ENCODE data around the gene ZFHX3.

ZFHX3 gene

GRCh38 chr16:72818236-72818845 is 229.6 kb downstream of the ZFHX3 start:
- no peaks in the 10 kb centered on the region for H3K4me1 Mint-ChIP-seq
- no peaks in the 10 kb centered on the region for H3K9me3 Mint-ChIP-seq
- H3K27me3 Mint-ChIP-seq: no peaks in the 10 kb centered on the region
- H3K36me3 Mint-ChIP-seq: peaks cover 0 to 9% of the 10 kb centered on the region in 2 donors
- no peak overlapping the region for H3K4me3 Mint-ChIP-seq
- ATAC-seq (replicated peaks): no peak
- DNase-seq: no peak
- H3K27ac Mint-ChIP-seq: no peak overlapping the region

- Mint-ChIP-seq H3K27me3 (no peaks in the 10 kb centered on the region), H3K4me3 (no peak overlapping the region), H3K36me3 (peaks cover 5 to 24% of the 10 kb centered on the region in 2 donors), H3K27ac (no peak overlapping the region), H3K4me1 (peaks cover 2 to 6% of the 10 kb centered on the region in 2 donors), H3K9me3 (no peaks in the 10 kb centered on the region)
- ATAC-seq (replicated peaks) (no peak), DNase-seq (no peak)
Measured at GRCh38 chr16:72815348-72816318, 232.3 kb downstream of the ZFHX3 start.

- H3K36me3 Mint-ChIP-seq: peaks cover 5 to 29% of the 10 kb centered on the region in 2 donors
- no peaks in the 10 kb centered on the region for H3K27me3 Mint-ChIP-seq
- ATAC-seq (replicated peaks): no peak
- DNase-seq: no peak
- peaks cover 2 to 6% of the 10 kb centered on the region in 2 donors for H3K4me1 Mint-ChIP-seq
- no peak overlapping the region for H3K27ac Mint-ChIP-seq
- no peak overlapping the region for H3K4me3 Mint-ChIP-seq
- no peaks in the 10 kb centered on the region for H3K9me3 Mint-ChIP-seq
Measured at GRCh38 chr16:72814226-72814625, 233.7 kb downstream of the ZFHX3 start.

GRCh38 chr16:72812672-72813071 is 235.3 kb downstream of the ZFHX3 start:
- Mint-ChIP-seq H3K4me3 (no peak overlapping the region), H3K36me3 (peaks cover 5 to 26% of the 10 kb centered on the region in 2 donors), H3K27ac (no peak overlapping the region), H3K27me3 (no peaks in the 10 kb centered on the region), H3K9me3 (no peaks in the 10 kb centered on the region), H3K4me1 (peaks cover 2 to 6% of the 10 kb centered on the region in 2 donors)
- DNase-seq (no peak), ATAC-seq (replicated peaks) (no peak)

- no peak for DNase-seq
Measured at GRCh38 chr16:72811876-72812275, 236.1 kb downstream of the ZFHX3 start.

GRCh38 chr16:72811188-72811720 is 236.7 kb downstream of the ZFHX3 start:
- DNase-seq (no peak), ATAC-seq (replicated peaks) (no peak)
- Mint-ChIP-seq H3K36me3 (peaks cover 8 to 24% of the 10 kb centered on the region in 2 donors), H3K27ac (no peak overlapping the region), H3K9me3 (no peaks in the 10 kb centered on the region), H3K4me1 (peaks cover 2 to 6% of the 10 kb centered on the region in 2 donors), H3K27me3 (no peaks in the 10 kb centered on the region), H3K4me3 (no peak overlapping the region)

More at GRCh38 chr16:72811876-72812275, 236.1 kb downstream of the ZFHX3 start:
- H3K4me1 Mint-ChIP-seq: peaks cover 2 to 6% of the 10 kb centered on the region in 2 donors
- no peaks in the 10 kb centered on the region for H3K9me3 Mint-ChIP-seq
- no peak overlapping the region for H3K27ac Mint-ChIP-seq
- H3K27me3 Mint-ChIP-seq: no peaks in the 10 kb centered on the region
- H3K4me3 Mint-ChIP-seq: no peak overlapping the region
- peaks cover 8 to 24% of the 10 kb centered on the region in 2 donors for H3K36me3 Mint-ChIP-seq
- no peak for ATAC-seq (replicated peaks)

GRCh38 chr16:72810480-72810879 is 237.4 kb downstream of the ZFHX3 start:
- DNase-seq: no peak
- Mint-ChIP-seq H3K27me3 (no peaks in the 10 kb centered on the region), H3K36me3 (peaks cover 12 to 28% of the 10 kb centered on the region in 2 donors), H3K4me3 (no peak overlapping the region), H3K4me1 (peaks cover 2 to 6% of the 10 kb centered on the region in 2 donors), H3K27ac (no peak overlapping the region), H3K9me3 (no peaks in the 10 kb centered on the region)
- no peak for ATAC-seq (replicated peaks)

- no peak overlapping the region for H3K4me3 Mint-ChIP-seq
- H3K27me3 Mint-ChIP-seq: no peaks in the 10 kb centered on the region
- ATAC-seq (replicated peaks) (no peak), DNase-seq (no peak)
- no peak overlapping the region for H3K27ac Mint-ChIP-seq
- peaks cover 12 to 28% of the 10 kb centered on the region in 2 donors for H3K36me3 Mint-ChIP-seq
- H3K4me1 Mint-ChIP-seq: peaks cover 2 to 6% of the 10 kb centered on the region in 2 donors
- no peaks in the 10 kb centered on the region for H3K9me3 Mint-ChIP-seq
Measured at GRCh38 chr16:72809446-72809845, 238.5 kb downstream of the ZFHX3 start.

- no peaks in the 10 kb centered on the region for H3K27me3 Mint-ChIP-seq
- no peaks in the 10 kb centered on the region for H3K9me3 Mint-ChIP-seq
- H3K36me3 Mint-ChIP-seq: peaks cover 12 to 28% of the 10 kb centered on the region in 2 donors
- no peak overlapping the region for H3K27ac Mint-ChIP-seq
- H3K4me3 Mint-ChIP-seq: no peak overlapping the region
- ATAC-seq (replicated peaks): no peak
- no peak for DNase-seq
- H3K4me1 Mint-ChIP-seq: peaks cover 2 to 6% of the 10 kb centered on the region in 2 donors
Measured at GRCh38 chr16:72808754-72809153, 239.2 kb downstream of the ZFHX3 start.

- Mint-ChIP-seq H3K36me3 (peaks cover 11 to 22% of the 10 kb centered on the region in 2 donors), H3K27ac (no peak overlapping the region), H3K9me3 (no peaks in the 10 kb centered on the region), H3K4me1 (no peaks in the 10 kb centered on the region), H3K4me3 (no peak overlapping the region), H3K27me3 (no peaks in the 10 kb centered on the region)
- no peak for ATAC-seq (replicated peaks)
- DNase-seq: no peak
Measured at GRCh38 chr16:72807245-72807644, 240.7 kb downstream of the ZFHX3 start.

- Mint-ChIP-seq H3K27me3 (no peaks in the 10 kb centered on the region), H3K4me1 (no peaks in the 10 kb centered on the region), H3K4me3 (no peak overlapping the region), H3K27ac (no peak overlapping the region), H3K9me3 (no peaks in the 10 kb centered on the region), H3K36me3 (peaks cover 7 to 11% of the 10 kb centered on the region in 2 donors)
- no peak for ATAC-seq (replicated peaks)
- DNase-seq: no peak
Measured at GRCh38 chr16:72805486-72805885, 242.4 kb downstream of the ZFHX3 start.

GRCh38 chr16:72800524-72801161 is 247.3 kb downstream of the ZFHX3 start:
- Mint-ChIP-seq H3K4me3 (no peak overlapping the region), H3K4me1 (no peaks in the 10 kb centered on the region), H3K36me3 (peaks cover 28 to 32% of the 10 kb centered on the region in 2 donors), H3K27ac (no peak overlapping the region), H3K27me3 (no peaks in the 10 kb centered on the region), H3K9me3 (no peaks in the 10 kb centered on the region)
- no peak for DNase-seq
- no peak for ATAC-seq (replicated peaks)

GRCh38 chr16:72798264-72798663 is 249.7 kb downstream of the ZFHX3 start:
- Mint-ChIP-seq H3K36me3 (peaks cover 39 to 44% of the 10 kb centered on the region in 2 donors), H3K4me1 (no peaks in the 10 kb centered on the region), H3K9me3 (no peaks in the 10 kb centered on the region), H3K4me3 (no peak overlapping the region), H3K27me3 (no peaks in the 10 kb centered on the region), H3K27ac (no peak overlapping the region)
- ATAC-seq (replicated peaks): no peak
- no peak for DNase-seq

GRCh38 chr16:72797621-72798020 is 250.3 kb downstream of the ZFHX3 start:
- no peaks in the 10 kb centered on the region for H3K4me1 Mint-ChIP-seq
- no peak for ATAC-seq (replicated peaks)

More at GRCh38 chr16:72797621-72798020, 250.3 kb downstream of the ZFHX3 start:
- no peaks in the 10 kb centered on the region for H3K9me3 Mint-ChIP-seq
- DNase-seq: no peak
- H3K4me3 Mint-ChIP-seq: no peak overlapping the region
- peaks cover 39 to 44% of the 10 kb centered on the region in 2 donors for H3K36me3 Mint-ChIP-seq
- H3K27me3 Mint-ChIP-seq: no peaks in the 10 kb centered on the region
- no peak overlapping the region for H3K27ac Mint-ChIP-seq
